ENCODE data around the gene NSD2. TPM values are rescaled to one million over a fixed set of nuclear protein-coding genes. Genes with fewer than 3 reads are reported as not detected.
A peak's percentile ranks its signal among the peaks of the same experiment; 100 is the strongest.

Gene NSD2
- total and polyA plus RNA-seq, 2 donors (not counting 1 experiment from before 2014, with no cell fraction given) = 26.6 to 68.4 TPM

- H3K9ac ChIP-seq (ENCODE audit: insufficient read depth, low read length) = no peak overlapping the region
- H4K20me1 ChIP-seq (ENCODE audit: control insufficient read depth, extremely low read depth, insufficient read depth, low read length) = no peaks in the 10 kb centered on the region
- no peak overlapping the region for H2AFZ ChIP-seq (ENCODE audit: low read length)
- no peak overlapping the region for H3K4me2 ChIP-seq (ENCODE audit: extremely low read depth, insufficient read depth, low read length)
- no peak overlapping the region for H3K27ac ChIP-seq (ENCODE audit: insufficient read depth, low read length)
- peak in 1 of 2 donors; percentile 27 for DNase-seq (ENCODE audit: low read depth in 2 of 2)
- no peaks in the 10 kb centered on the region for H3K27me3 ChIP-seq (ENCODE audit: control insufficient read depth, insufficient read depth, low read length)
- peaks cover 5% of the 10 kb centered on the region for H3K36me3 ChIP-seq (ENCODE audit: control insufficient read depth, insufficient read depth, low read length)
- H3K79me2 ChIP-seq (ENCODE audit: control insufficient read depth, insufficient read depth, low read length) = peaks cover 52% of the 10 kb centered on the region
- H3K9me3 ChIP-seq (ENCODE audit: control insufficient read depth, insufficient read depth, low read depth, low read length) = no peaks in the 10 kb centered on the region
- no peak for TF ChIP-seq EZH2 (IDR thresholded peaks at IDR 0.05; ENCODE audit: low read length, missing control alignments)
- no peak for TF ChIP-seq CTCF (conservative IDR thresholded peaks at IDR 0.05 in 1 of 2, IDR thresholded peaks at IDR 0.05 in 1 of 2; ENCODE audit: low read depth in 1 of 2, low read length in 2 of 2)
- H3K4me1 ChIP-seq (ENCODE audit: control insufficient read depth, extremely low read depth, insufficient read depth, low read length) = peaks cover 4% of the 10 kb centered on the region
- no peak overlapping the region for H3K4me3 ChIP-seq (replicated peaks in 1 of 4; ENCODE audit: control extremely low read depth in 1 of 4, insufficient read depth in 1 of 4, low read depth in 3 of 4, low read length in 4 of 4)
These were observed 19.4 kb upstream of the NSD2 start for GRCh38 chr4:1851575-1852410.

- H3K4me3 ChIP-seq (replicated peaks in 1 of 4; ENCODE audit: control extremely low read depth in 1 of 4, insufficient read depth in 1 of 4, low read depth in 3 of 4, low read length in 4 of 4) = no peak overlapping the region
- H3K4me2 ChIP-seq (ENCODE audit: extremely low read depth, insufficient read depth, low read length) = no peak overlapping the region
- TF ChIP-seq CTCF (conservative IDR thresholded peaks at IDR 0.05 in 1 of 2, IDR thresholded peaks at IDR 0.05 in 1 of 2; ENCODE audit: low read depth in 1 of 2, low read length in 2 of 2) (no peak), EZH2 (IDR thresholded peaks at IDR 0.05; ENCODE audit: low read length, missing control alignments) (no peak)
- no peak overlapping the region for H3K9ac ChIP-seq (ENCODE audit: insufficient read depth, low read length)
- peaks cover 5% of the 10 kb centered on the region for H3K36me3 ChIP-seq (ENCODE audit: control insufficient read depth, insufficient read depth, low read length)
- H2AFZ ChIP-seq (ENCODE audit: low read length) = no peak overlapping the region
- H3K9me3 ChIP-seq (ENCODE audit: control insufficient read depth, insufficient read depth, low read depth, low read length) = no peaks in the 10 kb centered on the region
- H3K79me2 ChIP-seq (ENCODE audit: control insufficient read depth, insufficient read depth, low read length) = peaks cover 55% of the 10 kb centered on the region
- no peaks in the 10 kb centered on the region for H3K27me3 ChIP-seq (ENCODE audit: control insufficient read depth, insufficient read depth, low read length)
- H3K27ac ChIP-seq (ENCODE audit: insufficient read depth, low read length) = no peak overlapping the region
- no peak for DNase-seq (ENCODE audit: low read depth in 2 of 2)
- H3K4me1 ChIP-seq (ENCODE audit: control insufficient read depth, extremely low read depth, insufficient read depth, low read length) = peaks cover 6% of the 10 kb centered on the region
- H4K20me1 ChIP-seq (ENCODE audit: control insufficient read depth, extremely low read depth, insufficient read depth, low read length) = no peaks in the 10 kb centered on the region
These were observed 18.1 kb upstream of the NSD2 start for GRCh38 chr4:1852904-1853623.

GRCh38 chr4:1854752-1855151 lies 16.4 kb upstream of the NSD2 start:
- Histone ChIP-seq H3K27ac (ENCODE audit: insufficient read depth, low read length) (no peak overlapping the region), H3K4me3 (replicated peaks in 1 of 4; ENCODE audit: control extremely low read depth in 1 of 4, insufficient read depth in 1 of 4, low read depth in 3 of 4, low read length in 4 of 4) (peak overlapping the region; percentile 63 to 82 (median 74)), H3K4me2 (ENCODE audit: extremely low read depth, insufficient read depth, low read length) (peak overlapping the region; percentile 96), H3K9ac (ENCODE audit: insufficient read depth, low read length) (no peak overlapping the region), H3K79me2 (ENCODE audit: control insufficient read depth, insufficient read depth, low read length) (peaks cover 51% of the 10 kb centered on the region), H3K27me3 (ENCODE audit: control insufficient read depth, insufficient read depth, low read length) (no peaks in the 10 kb centered on the region), H2AFZ (ENCODE audit: low read length) (no peak overlapping the region), H3K4me1 (ENCODE audit: control insufficient read depth, extremely low read depth, insufficient read depth, low read length) (peaks cover 6% of the 10 kb centered on the region), H3K36me3 (ENCODE audit: control insufficient read depth, insufficient read depth, low read length) (peaks cover 5% of the 10 kb centered on the region), H4K20me1 (ENCODE audit: control insufficient read depth, extremely low read depth, insufficient read depth, low read length) (no peaks in the 10 kb centered on the region), H3K9me3 (ENCODE audit: control insufficient read depth, insufficient read depth, low read depth, low read length) (no peaks in the 10 kb centered on the region)
- DNase-seq (ENCODE audit: low read depth in 2 of 2) = no peak
- TF ChIP-seq CTCF (conservative IDR thresholded peaks at IDR 0.05 in 1 of 2, IDR thresholded peaks at IDR 0.05 in 1 of 2; ENCODE audit: low read depth in 1 of 2, low read length in 2 of 2) (no peak), EZH2 (IDR thresholded peaks at IDR 0.05; ENCODE audit: low read length, missing control alignments) (no peak)

Data from fibroblast of lung (primary cell).